Panc1 (cell line): Measurements from ENCODE around the gene LZTS2. TPM values are rescaled to one million over a fixed set of nuclear protein-coding genes. Genes with fewer than 3 reads are reported as not detected.
A peak's percentile ranks its signal among the peaks of the same experiment; 100 is the strongest.

Experiments
- ATAC-seq: fragments of 200-7000 bp; cut with Tn5 transposase; 2 replicates; pipeline ENCODE4 v1.9.1; 2020; ENCODE audit warnings: mild to moderate bottlenecking, moderate library complexity
- BruUV-seq: library from RNA; stranded (reverse); fragments of 400-500 nt; replicated peaks from 2 replicates; lab custom pipeline; 2021; lab: Mats Ljungman, UMichigan
- CTCF ChIA-PET: fragments of 300-600 bp; sonication (Branson Sonifier 250); formaldehyde crosslinking; loops from one replicate; lab custom pipeline; 2022; ENCODE audit warnings: antibody characterized with exemption; lab: Charles Lee
- POLR2A ChIA-PET: fragments of 300-600 bp; sonication (Branson Sonifier 250); formaldehyde crosslinking; loops from one replicate; lab custom pipeline; 2022; ENCODE audit warnings: antibody characterized with exemption; lab: Charles Lee
- DNase-seq: peaks from one replicate; pipeline ENCODE4 v3.0.0-alpha.2; 2010; ENCODE audit warnings: low read depth, low spot score
- H3K27ac ChIP-seq: 2 replicates; pipeline ENCODE4 v1.5.1; 2011; ENCODE audit warnings: mild to moderate bottlenecking, low read length, inconsistent platforms
- H3K27me3 ChIP-seq: fragments of 200-500 bp; sonication (Bioruptor generic); 2 replicates; pipeline ENCODE4 v1.6.0; 2014; ENCODE audit warnings: low read length, inconsistent platforms; ENCODE audit not compliant: control insufficient read depth, insufficient read depth
- H3K36me3 ChIP-seq: fragments of 200-500 bp; sonication (Bioruptor generic); 2 replicates; pipeline ENCODE4 v1.5.1; 2014; ENCODE audit warnings: inconsistent platforms, mild to moderate bottlenecking, low read length, moderate library complexity; ENCODE audit not compliant: control insufficient read depth, insufficient read depth
- H3K4me1 ChIP-seq: 2 replicates; pipeline ENCODE4 v1.5.1; 2011; ENCODE audit warnings: inconsistent platforms, mild to moderate bottlenecking, low read length, moderate library complexity; ENCODE audit not compliant: control insufficient read depth, insufficient read depth
- H3K4me3 ChIP-seq, 2 experiments: 2 replicates each; pipeline ENCODE4 v1.5.1; 2011 to 2012; ENCODE audit warnings: low read depth in 2 of 2, low read length in 2 of 2, mild to moderate bottlenecking in 2 of 2, inconsistent platforms in 1 of 2, moderate library complexity in 1 of 2
- H3K9me3 ChIP-seq: fragments of 200-500 bp; sonication (Bioruptor generic); 2 replicates; pipeline ENCODE4 v1.5.1; 2014; ENCODE audit warnings: low read depth, mild to moderate bottlenecking, inconsistent platforms, low read length, moderate library complexity; ENCODE audit not compliant: control insufficient read depth, insufficient read depth
- POLR2AphosphoS5 ChIP-seq: IDR thresholded peaks from 2 replicates; pipeline ENCODE4 v1.6.1; 2012; ENCODE audit warnings: mild to moderate bottlenecking, low read depth, low read length, moderate library complexity
- SIN3A ChIP-seq: IDR thresholded peaks from 2 replicates; pipeline ENCODE4 v1.6.1; 2012; ENCODE audit warnings: low read depth, mild to moderate bottlenecking, low read length, moderate library complexity, borderline replicate concordance; ENCODE audit not compliant: insufficient read depth
- TCF7L2 ChIP-seq: IDR thresholded peaks from 2 replicates; pipeline ENCODE4 v1.6.1; 2011; ENCODE audit warnings: mild to moderate bottlenecking, low read depth, low read length, inconsistent platforms
- in situ Hi-C: cut with HindIII; loops from 2 replicates; pipeline ENCODE4 v1.10.0; 2016; ENCODE audit warnings: low sequenced_read_pairs, low pct_unique_long_range_greater_than_20kb
- intact Hi-C: fragments of 100-400 bp; cut with micrococcal nuclease; formaldehyde crosslinking; loops from one replicate; pipeline ENCODE4 v1.10.0; 2022; ENCODE audit not compliant: unreplicated experiment
- total RNA-seq: library from RNA; stranded (reverse); gene quantifications from one replicate; pipeline ENCODE4 v1.2.1, GENCODE V29; 2021; ENCODE audit not compliant: unreplicated experiment
- TF ChIP-seq, protein P1 (sequence below): fragments of 450-650 bp; IDR thresholded peaks from 2 replicates; pipeline ENCODE4 v1.5.1; 2017; ENCODE audit warnings: mild to moderate bottlenecking
- TF ChIP-seq, protein P2 (sequence below), 2 experiments: IDR thresholded peaks; 2 replicates each; pipeline ENCODE4 v1.6.1; 2011 to 2012; ENCODE audit warnings: low read depth in 2 of 2, control low read depth in 1 of 2, low read length in 1 of 2, mild to moderate bottlenecking in 1 of 2, moderate library complexity in 1 of 2; ENCODE audit not compliant: insufficient read depth in 1 of 2

The LZTS2 gene
- total RNA-seq, 1 experiment from 2014 or later: 65.5 TPM

DNA sequence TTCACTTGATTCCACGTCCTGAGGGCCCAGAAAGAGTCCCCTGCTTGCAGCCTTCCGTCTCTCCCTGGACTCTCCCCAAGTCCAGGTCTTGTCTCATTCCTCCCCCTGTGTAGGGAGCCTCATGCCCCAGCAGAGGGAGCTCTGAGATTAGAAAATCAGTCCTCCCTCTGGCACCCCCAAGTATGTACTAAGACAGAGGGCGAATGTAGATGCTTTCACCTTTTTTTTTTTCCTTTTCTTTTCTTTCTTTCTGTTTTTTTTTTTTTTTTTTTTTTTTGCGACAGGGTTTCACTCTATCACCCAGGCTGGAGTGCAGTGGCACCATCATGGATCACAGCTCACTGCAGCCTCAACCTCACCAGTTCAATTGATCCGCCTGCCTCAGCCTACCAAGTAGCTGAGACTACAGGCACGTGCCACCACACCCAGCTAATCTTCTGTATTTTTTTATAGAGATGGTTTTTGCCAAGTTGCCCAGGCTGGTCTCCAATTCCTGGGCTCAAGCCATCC, 41.7 kb downstream of the LZTS2 start:
- Histone ChIP-seq H3K4me3 (no peak overlapping the region), H3K36me3 (no peaks in the 10 kb centered on the region), H3K27ac (no peak overlapping the region), H3K9me3 (no peaks in the 10 kb centered on the region), H3K4me1 (peaks cover 21% of the 10 kb centered on the region), H3K27me3 (no peaks in the 10 kb centered on the region)
- DNase-seq (no peak), ATAC-seq (peak; percentile 81)
- intact Hi-C loops (loop anchor here (10.0 kb wide), 1 partner anchor 103 kb away; no protein-coding TSS in a partner anchor), in situ Hi-C loops (no loop called here)
- POLR2A ChIA-PET: interaction anchor here (0.7 to 1.0 kb wide), 2 partner anchors 10 to 453 kb away, joined by 3 to 17 read pairs; no protein-coding TSS in a partner anchor
- no TSS peak for BruUV-seq
- CTCF ChIA-PET: interaction anchor here (0.5 to 4.6 kb wide), 25 partner anchors 10 to 1911 kb away, joined by 3 to 49 read pairs (median 9); partner anchors contain the start of gene KAZALD1
- TF ChIP-seq POLR2AphosphoS5: no peak
- TF ChIP-seq, protein P1, sequence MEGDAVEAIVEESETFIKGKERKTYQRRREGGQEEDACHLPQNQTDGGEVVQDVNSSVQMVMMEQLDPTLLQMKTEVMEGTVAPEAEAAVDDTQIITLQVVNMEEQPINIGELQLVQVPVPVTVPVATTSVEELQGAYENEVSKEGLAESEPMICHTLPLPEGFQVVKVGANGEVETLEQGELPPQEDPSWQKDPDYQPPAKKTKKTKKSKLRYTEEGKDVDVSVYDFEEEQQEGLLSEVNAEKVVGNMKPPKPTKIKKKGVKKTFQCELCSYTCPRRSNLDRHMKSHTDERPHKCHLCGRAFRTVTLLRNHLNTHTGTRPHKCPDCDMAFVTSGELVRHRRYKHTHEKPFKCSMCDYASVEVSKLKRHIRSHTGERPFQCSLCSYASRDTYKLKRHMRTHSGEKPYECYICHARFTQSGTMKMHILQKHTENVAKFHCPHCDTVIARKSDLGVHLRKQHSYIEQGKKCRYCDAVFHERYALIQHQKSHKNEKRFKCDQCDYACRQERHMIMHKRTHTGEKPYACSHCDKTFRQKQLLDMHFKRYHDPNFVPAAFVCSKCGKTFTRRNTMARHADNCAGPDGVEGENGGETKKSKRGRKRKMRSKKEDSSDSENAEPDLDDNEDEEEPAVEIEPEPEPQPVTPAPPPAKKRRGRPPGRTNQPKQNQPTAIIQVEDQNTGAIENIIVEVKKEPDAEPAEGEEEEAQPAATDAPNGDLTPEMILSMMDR: peak; percentile 95

DNA sequence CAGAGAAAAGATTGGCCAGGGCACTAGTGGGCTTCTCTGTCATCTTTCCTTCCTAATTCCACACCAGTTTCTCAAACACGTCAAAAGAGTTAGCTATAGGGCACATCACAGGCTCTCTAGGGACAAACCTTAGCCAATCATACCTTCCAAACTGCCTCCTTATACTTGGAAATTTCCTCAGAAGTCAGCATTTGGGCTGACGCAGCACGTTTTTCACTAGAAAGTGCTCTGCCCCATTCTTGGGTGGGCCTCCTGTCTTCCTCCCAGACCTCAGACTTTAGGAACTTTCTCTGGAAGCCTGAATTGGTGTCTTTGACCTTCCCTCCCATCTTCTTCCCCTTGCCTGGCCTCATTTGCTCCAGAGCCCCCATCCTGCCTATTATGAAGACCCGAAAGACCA, 42.5 kb downstream of the LZTS2 start:
- intact Hi-C loops: loop anchor here (10.0 kb wide), 1 partner anchor 103 kb away; no protein-coding TSS in a partner anchor
- TF ChIP-seq POLR2AphosphoS5 (no peak), SIN3A (no peak), TCF7L2 (no peak)
- TF ChIP-seq, protein P2, sequence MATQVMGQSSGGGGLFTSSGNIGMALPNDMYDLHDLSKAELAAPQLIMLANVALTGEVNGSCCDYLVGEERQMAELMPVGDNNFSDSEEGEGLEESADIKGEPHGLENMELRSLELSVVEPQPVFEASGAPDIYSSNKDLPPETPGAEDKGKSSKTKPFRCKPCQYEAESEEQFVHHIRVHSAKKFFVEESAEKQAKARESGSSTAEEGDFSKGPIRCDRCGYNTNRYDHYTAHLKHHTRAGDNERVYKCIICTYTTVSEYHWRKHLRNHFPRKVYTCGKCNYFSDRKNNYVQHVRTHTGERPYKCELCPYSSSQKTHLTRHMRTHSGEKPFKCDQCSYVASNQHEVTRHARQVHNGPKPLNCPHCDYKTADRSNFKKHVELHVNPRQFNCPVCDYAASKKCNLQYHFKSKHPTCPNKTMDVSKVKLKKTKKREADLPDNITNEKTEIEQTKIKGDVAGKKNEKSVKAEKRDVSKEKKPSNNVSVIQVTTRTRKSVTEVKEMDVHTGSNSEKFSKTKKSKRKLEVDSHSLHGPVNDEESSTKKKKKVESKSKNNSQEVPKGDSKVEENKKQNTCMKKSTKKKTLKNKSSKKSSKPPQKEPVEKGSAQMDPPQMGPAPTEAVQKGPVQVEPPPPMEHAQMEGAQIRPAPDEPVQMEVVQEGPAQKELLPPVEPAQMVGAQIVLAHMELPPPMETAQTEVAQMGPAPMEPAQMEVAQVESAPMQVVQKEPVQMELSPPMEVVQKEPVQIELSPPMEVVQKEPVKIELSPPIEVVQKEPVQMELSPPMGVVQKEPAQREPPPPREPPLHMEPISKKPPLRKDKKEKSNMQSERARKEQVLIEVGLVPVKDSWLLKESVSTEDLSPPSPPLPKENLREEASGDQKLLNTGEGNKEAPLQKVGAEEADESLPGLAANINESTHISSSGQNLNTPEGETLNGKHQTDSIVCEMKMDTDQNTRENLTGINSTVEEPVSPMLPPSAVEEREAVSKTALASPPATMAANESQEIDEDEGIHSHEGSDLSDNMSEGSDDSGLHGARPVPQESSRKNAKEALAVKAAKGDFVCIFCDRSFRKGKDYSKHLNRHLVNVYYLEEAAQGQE (IDR thresholded peaks at IDR 0.05; ENCODE audit: insufficient read depth in 1 of 2, low read depth in 2 of 2, low read length in 1 of 2): no peak
- TF ChIP-seq, protein P1: no peak
- no peaks in the 10 kb centered on the region for H3K9me3 ChIP-seq
- ChIA-PET CTCF (interaction anchor here (0.6 to 4.6 kb wide), 13 partner anchors 9 to 1911 kb away, joined by 3 to 49 read pairs (median 8); partner anchors contain the start of genes KAZALD1, PDZD7 and SFXN3), POLR2A (interaction anchor here (0.8 to 1.4 kb wide), 4 partner anchors 10 to 24 kb away, joined by 3 to 7 read pairs (median 4); partner anchors contain the start of genes PDZD7 and SFXN3)
- peak overlapping the region; percentile 64 to 69 for H3K4me3 ChIP-seq
- BruUV-seq: no TSS peak
- H3K27ac ChIP-seq: peak overlapping the region; percentile 99
- in situ Hi-C loops: no loop called here
- no peaks in the 10 kb centered on the region for H3K36me3 ChIP-seq
- no peak for DNase-seq
- no peaks in the 10 kb centered on the region for H3K27me3 ChIP-seq
- H3K4me1 ChIP-seq: peaks cover 25% of the 10 kb centered on the region
- no peak for ATAC-seq
